HL-60 (cell line): ENCODE results near the gene BPIFB6.

Source experiments
- CTCF ChIP-seq: IDR thresholded peaks from one replicate; pipeline ENCODE4 v1.5.1; 2011; ENCODE audit warnings: low read length, control low read depth, inconsistent platforms; ENCODE audit not compliant: insufficient read depth
- POLR2AphosphoS5 ChIP-seq: IDR thresholded peaks from 2 replicates; pipeline ENCODE4 v1.6.1; 2012; ENCODE audit warnings: low read depth
- REST ChIP-seq: IDR thresholded peaks from 2 replicates; pipeline ENCODE4 v1.6.1; 2012; ENCODE audit warnings: low read depth; ENCODE audit not compliant: insufficient replicate concordance

- no peak for TF ChIP-seq CTCF
- no peak for TF ChIP-seq REST
- TF ChIP-seq POLR2AphosphoS5: no peak
Measured at GRCh38 chr20:33043731-33044181, 12.3 kb downstream of the BPIFB6 start.
